Fibroblast of skin of abdomen (primary cell): ENCODE data around the gene CRISPLD2.
A peak's percentile ranks its signal among the peaks of the same experiment; 100 is the strongest.

Source experiments
- DNase-seq: peaks from one replicate; pipeline ENCODE4 v3.0.0-alpha.2; 2013

CRISPLD2 gene

GRCh38 chr16:84800158-84800978, 19.4 kb upstream of the CRISPLD2 start:
- no peak for DNase-seq

GRCh38 chr16:84803146-84803545, 16.6 kb upstream of the CRISPLD2 start:
- no peak for DNase-seq

- DNase-seq: no peak
Measured at GRCh38 chr16:84804326-84804725, 15.5 kb upstream of the CRISPLD2 start.

- DNase-seq: peak; percentile 86
Measured at GRCh38 chr16:84806256-84806889, 13.4 kb upstream of the CRISPLD2 start.

- no peak for DNase-seq
Measured at GRCh38 chr16:84806890-84807258, 12.9 kb upstream of the CRISPLD2 start.

GRCh38 chr16:84807776-84808175, 12.0 kb upstream of the CRISPLD2 start:
- no peak for DNase-seq

- no peak for DNase-seq
Measured at GRCh38 chr16:84808826-84809225, 11.0 kb upstream of the CRISPLD2 start.

- peak; percentile 73 for DNase-seq
Measured at GRCh38 chr16:84810518-84811273, 9.1 kb upstream of the CRISPLD2 start.

- DNase-seq: no peak
Measured at GRCh38 chr16:84811529-84811928, 8.3 kb upstream of the CRISPLD2 start.

- DNase-seq: no peak
Measured at GRCh38 chr16:84813141-84813934, 6.4 kb upstream of the CRISPLD2 start.

- no peak for DNase-seq
Measured at GRCh38 chr16:84815462-84815861, 4.3 kb upstream of the CRISPLD2 start.

- DNase-seq: no peak
Measured at GRCh38 chr16:84816023-84816422, 3.8 kb upstream of the CRISPLD2 start.

- DNase-seq: no peak
Measured at GRCh38 chr16:84816485-84816884, 3.3 kb upstream of the CRISPLD2 start.

GRCh38 chr16:84817206-84817605, 2.6 kb upstream of the CRISPLD2 start:
- no peak for DNase-seq

GRCh38 chr16:84817613-84818012, 2.2 kb upstream of the CRISPLD2 start:
- no peak for DNase-seq

GRCh38 chr16:84818133-84818532, 1.7 kb upstream of the CRISPLD2 start:
- no peak for DNase-seq

GRCh38 chr16:84818989-84819643, 669 bp upstream of the CRISPLD2 start:
- DNase-seq: no peak

- DNase-seq: no peak
Measured at GRCh38 chr16:84820305-84820684, 510 bp downstream of the CRISPLD2 start.

- no peak for DNase-seq
Measured at GRCh38 chr16:84820771-84821170, 986 bp downstream of the CRISPLD2 start.

GRCh38 chr16:84821179-84821578, 1.4 kb downstream of the CRISPLD2 start:
- no peak for DNase-seq

- DNase-seq: peak; percentile 62
Measured at GRCh38 chr16:84821728-84822689, 2.2 kb downstream of the CRISPLD2 start.
